GM18861 (cell line): ENCODE data around the gene IGSF6.

Source experiments
- ATAC-seq: cut with Tn5 transposase; IDR thresholded peaks from one replicate; pipeline ENCODE4 v1.9.1; 2021; ENCODE audit not compliant: unreplicated experiment

IGSF6 gene

DNA sequence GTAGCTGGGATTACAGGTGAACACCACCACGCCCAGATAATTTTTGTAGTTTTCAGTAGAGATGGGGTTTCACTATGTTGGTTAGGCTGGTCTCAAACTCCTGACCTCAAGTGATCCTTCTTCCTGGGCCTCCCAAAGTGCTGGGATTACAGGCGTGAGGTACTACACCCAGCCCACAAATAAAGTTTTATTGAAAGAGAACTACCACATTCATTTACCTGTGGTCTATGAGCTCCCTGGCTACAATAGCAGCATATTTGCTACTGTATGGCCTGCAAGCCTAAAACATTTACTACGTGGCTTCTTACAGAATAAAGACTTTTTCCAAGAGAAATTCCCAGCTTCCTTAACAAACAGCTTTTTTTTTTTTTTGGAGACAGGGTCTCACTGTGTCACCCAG lies 49.6 kb downstream of the IGSF6 start:
- no peak for ATAC-seq

DNA sequence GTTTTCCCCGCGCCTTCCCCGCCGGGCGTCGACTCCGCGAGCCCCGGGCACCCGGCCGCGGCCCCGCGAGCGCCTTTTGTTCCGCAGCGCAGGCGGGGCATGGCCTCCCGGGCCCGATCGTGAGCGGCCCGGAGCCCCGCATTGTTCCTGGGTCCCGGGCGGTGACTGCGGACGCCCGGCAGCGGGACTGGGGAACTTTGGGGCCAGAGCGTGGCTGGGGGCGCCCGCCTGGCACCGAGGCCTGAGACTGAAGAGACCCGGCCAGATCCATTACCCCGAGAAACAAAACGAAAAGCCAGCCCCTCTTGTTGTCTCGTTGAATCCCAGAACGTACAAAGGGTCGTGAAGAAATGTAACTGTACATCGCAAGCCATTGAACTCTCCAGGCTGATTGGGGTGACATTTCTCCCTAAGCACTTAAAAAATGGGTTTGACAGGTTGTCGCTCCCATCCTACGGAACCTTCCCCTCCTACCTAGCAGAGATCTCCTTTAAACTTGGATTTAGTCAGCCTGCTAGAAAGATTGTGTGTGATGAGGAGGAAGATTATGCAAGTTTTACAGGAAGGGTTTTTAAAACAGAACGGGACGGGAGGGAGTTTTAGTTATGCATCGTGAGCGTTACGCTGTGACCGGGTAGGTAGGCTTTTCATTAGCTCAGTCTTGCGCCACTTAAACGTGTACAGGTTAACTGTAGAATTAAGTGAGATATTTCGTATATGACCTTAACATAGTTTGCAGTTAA lies 52.2 kb downstream of the IGSF6 start:
- peak; percentile 10 for ATAC-seq

GRCh38 chr16:21599122-21600030 lies 53.0 kb downstream of the IGSF6 start, which contains the start of gene METTL9:
Gene METTL9, plus strand, starts transcription at chr16:21599577. Its CDS starts 157 bp downstream, at chr16:21599734.
- ATAC-seq = peak; percentile 71

DNA sequence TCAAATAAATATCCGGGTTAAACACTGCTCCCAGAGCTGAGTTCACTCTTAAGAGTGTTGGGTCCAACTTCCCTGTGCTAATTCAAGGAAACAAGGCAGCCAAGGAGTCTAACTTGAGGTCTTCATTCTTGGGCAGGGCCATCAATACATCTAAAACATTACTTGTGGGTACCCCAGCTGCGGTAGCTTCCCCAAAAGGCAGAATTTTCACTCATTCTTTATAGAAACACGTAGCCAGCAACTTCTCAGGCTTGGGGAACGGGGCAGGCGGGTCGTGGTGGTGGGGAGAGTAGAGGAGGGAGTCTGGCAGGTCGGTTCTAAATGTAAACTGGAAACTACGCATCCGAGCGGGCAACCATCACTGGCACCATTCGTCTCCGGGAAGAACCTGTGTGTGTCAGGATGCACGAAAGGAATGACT lies 53.7 kb downstream of the IGSF6 start:
- ATAC-seq = no peak

GRCh38 chr16:21598206-21598605 lies 54.2 kb downstream of the IGSF6 start:
- no peak for ATAC-seq

- no peak for ATAC-seq
Measured at GRCh38 chr16:21597561-21598030, 54.8 kb downstream of the IGSF6 start.

DNA sequence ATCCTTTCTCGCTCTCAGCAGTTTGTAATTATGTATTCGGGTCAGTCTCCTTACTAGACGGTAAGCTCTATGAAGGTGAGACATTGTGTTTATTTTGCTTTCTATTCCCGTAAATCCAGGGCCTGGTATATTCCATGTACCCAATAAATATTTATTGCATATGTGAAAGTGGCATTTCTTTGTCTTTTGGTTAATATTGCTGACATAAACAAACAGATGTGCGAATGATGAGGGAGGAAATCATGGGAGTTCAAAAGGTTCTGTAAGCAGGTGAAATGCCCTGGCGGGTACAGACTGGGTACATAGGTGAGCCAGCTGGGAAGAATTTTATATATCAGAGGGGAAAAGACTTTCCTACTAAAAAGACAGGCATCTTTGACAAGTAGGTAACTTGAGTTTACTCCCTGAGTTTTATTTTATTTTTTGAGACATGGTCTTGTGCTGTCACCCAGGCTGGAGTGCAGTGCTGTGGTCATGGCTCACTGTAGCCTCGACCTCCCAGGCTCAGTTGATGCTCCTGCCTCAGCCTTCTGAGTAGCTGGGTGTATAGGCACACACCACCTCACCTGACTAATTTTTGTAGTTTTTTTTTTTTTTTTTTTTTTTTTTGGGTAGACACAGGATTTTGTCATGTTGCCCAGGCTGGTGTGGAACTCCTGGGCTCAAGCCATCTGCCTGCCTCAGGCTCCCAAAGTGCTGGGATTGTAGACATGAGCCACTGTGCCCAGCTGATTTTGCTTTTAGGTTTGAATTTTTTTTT lies 58.7 kb downstream of the IGSF6 start:
- ATAC-seq = no peak

GRCh38 chr16:21592191-21592590 lies 60.2 kb downstream of the IGSF6 start:
- no peak for ATAC-seq

- no peak for ATAC-seq
Measured at GRCh38 chr16:21590796-21591195, 61.6 kb downstream of the IGSF6 start.

GRCh38 chr16:21590287-21590686 lies 62.1 kb downstream of the IGSF6 start:
- ATAC-seq = no peak

GRCh38 chr16:21589551-21589950 lies 62.9 kb downstream of the IGSF6 start:
- ATAC-seq = no peak
